HG03175 (cell line): ENCODE results near the gene CHST11.
"Not testable (repeated sequence)": the region's sequence is repeated elsewhere in the genome, so short reads cannot be mapped to it uniquely, and the experiment has no call there.

Source experiments
- ATAC-seq: cut with Tn5 transposase; IDR thresholded peaks from one replicate; pipeline ENCODE4 v1.9.1; 2021; ENCODE audit warnings: mild to moderate bottlenecking, moderate library complexity; ENCODE audit not compliant: unreplicated experiment

CHST11 gene

DNA sequence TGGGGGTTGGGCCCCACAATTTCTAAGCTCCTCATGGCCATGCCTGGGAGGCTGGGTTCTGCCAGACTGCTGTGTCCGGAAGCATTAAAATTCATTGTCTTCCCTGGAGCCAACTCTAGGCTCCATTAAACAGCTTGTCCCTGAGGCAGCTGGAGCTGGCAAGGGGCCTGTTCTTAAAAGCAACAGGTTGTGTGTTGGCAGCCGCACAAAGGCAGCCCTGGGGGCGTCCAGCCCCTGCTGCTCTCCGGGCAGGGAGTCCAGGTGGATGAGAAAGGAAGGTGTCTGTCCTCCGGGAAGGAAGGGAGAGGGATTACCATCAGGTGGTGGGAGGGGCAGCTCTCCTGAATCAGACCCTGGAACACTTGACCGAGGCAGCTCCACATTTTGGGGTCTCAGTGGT, 98.9 kb downstream of the CHST11 start:
- ATAC-seq: no peak

DNA sequence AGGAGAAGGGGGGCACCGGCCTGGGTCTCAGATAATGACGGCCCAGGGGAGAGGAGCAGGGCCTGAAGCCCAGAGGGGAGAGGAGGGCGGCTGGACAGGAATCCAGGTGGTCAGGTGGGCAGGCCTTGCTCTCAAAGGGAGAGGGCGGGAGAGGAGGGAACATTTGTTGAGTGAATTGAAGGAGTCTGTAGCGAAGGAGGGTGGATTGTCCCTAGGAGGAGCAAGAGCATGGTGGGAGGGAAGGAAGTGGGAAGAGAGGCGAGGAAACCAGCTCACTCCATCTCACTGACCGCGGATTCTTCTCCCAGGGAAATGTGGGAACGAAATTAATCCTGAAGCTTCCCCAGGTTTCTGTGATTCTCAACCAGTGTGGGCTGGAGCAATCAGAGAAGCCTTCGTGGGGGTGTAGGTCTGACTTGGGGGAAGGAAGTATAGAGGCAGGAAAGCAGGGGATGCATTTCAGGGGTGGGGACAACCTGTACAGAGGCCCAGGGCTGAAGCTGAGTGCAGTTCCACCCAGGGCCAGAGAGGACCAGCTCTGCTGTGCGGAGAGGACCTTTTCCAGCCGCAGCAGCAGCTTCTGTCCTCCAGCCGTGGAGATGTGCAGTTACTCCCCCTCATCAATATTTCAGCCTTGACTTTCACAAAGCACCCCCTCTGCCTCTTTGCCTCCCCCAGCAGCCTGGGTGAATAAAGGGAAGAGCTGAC, 100.9 kb downstream of the CHST11 start:
- ATAC-seq: no peak

- no peak for ATAC-seq
Observed at GRCh38 chr12:104560881-104561280, 104.1 kb downstream of the CHST11 start.

DNA sequence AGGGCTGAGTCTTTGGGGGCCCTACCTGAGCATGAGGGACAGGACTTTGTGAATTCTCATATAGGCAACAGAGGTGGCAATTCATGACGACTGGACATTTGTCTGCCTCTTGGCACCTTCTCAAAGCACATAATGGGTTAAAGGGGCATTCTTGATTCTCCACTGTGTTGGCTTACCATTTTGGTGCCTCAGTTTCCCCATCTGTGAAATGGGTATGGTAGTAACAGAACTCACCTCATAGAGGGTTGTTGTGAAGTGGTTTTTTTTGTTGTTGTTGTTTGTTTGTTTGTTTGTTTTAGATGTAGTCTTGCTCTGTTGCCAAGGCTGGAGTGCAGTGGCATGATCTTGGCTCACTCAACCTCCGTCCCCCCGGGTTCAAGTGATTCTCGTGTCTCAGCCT, 106.0 kb downstream of the CHST11 start:
- ATAC-seq: no peak

DNA sequence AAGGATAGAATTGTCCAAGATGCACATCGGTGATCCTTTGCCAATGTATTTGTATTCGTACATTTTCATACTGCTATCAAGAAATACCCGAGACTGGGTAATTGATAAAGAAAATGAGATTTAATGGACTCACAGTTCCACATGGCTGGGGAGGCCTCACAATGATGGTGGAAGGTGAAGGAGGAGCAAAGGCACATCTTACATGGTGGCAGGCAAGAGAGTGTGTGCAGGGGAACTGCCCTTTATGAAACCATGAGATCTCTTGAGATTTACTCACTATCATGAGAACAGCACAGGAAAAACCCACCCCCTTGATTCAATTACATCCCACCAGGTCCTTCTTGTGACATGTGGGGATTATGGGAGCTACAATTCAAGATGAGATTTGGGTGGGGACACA, 107.9 kb downstream of the CHST11 start:
- not testable (repeated sequence) for ATAC-seq

- no peak for ATAC-seq
Observed at GRCh38 chr12:104565606-104566243, 109.0 kb downstream of the CHST11 start.

GRCh38 chr12:104566244-104566993, 109.7 kb downstream of the CHST11 start:
- ATAC-seq: no peak

GRCh38 chr12:104567832-104568486, 111.2 kb downstream of the CHST11 start:
- ATAC-seq: no peak

DNA sequence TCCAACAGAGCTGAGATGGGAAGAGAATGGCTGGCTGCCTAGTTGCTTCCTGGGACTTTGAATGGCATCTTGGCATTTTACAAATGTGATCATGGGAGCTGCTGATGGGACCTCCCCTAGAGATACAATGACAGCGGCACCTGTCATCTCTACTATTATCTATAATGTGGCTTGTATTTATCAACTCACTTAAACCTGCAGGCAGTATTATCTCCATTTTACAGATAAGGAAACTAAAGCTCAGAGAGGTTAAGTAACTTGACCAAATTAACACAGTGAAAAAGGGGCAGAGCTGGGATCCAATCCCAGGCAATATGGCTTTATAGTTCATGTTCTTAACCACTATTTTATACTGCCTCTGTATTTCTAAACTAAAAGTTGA, 111.7 kb downstream of the CHST11 start:
- no peak for ATAC-seq

- no peak for ATAC-seq
Observed at GRCh38 chr12:104568935-104569334, 112.2 kb downstream of the CHST11 start.

DNA sequence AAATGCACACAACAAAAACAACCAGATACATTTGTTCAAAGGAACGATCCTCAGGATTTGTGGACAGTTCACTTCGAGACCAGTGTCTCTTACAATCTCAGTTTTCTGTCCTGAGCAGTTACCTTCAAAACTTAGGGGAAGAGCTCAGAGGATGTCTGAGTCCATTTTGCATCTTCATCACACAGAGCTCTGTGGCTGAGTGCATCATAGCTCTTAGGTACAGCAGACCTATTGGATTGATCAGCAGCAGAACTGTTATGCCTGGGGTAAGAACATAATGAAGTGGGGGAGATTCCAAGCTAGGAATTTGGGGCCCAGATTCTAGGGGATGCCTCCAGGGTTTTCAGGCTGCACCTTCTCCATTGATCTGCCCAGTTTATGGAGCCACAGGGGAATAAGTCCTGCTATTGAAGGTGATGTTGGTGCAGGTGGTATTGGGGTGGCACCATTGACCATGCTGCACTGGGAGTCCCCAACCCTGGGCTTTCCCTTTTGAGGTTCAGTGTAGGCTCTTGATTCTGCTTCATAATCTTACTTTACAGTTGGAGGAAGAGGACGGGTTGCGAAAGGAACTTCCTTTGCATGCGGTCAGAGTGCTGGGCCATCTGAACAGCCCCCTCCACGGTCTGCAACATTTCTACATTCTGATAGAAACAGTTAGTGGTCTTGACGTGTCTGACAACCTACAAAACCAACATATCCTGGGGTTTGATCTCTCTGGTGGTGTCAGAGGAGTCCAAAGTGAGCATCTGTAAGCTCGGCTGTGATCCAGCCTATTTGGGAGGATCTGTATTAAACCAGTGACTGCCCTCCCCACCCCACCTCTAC, 112.8 kb downstream of the CHST11 start:
- peak; percentile 80 for ATAC-seq

DNA sequence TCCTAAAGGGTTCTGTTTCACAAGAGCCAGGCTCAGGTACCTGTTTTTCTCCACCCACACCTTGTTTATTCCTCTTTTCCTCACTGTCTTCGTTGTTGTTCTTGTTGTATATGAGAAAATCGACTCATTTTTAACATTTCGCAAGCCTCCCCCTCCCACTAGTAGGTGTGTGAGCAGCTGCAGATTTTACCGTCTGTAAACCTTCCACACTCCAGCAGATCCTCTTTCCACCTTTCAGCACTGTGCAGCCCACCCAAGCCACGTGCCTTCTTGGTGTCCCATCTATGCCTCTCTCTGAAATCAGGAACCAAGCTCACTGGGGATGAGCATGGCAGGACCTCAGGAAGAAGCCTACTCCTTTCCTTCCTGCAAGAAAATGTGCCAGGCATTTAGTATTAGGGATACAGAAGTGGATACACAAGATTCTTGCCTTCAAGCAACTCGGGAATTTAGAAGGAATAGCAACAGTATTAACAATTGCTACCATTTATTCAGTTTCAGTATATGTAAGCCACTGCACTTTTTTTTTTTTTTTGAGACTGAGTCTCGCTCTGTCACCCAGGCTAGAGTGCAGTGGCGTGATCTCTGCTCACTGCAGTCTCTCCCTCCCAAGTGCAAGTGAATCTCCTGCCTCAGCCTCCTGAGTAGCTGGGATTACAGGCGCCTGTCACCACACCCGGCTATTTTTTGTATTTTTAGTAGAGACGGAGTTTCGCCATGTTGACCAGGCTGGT, 113.6 kb downstream of the CHST11 start:
- ATAC-seq: peak; percentile 28

- ATAC-seq: peak; percentile 50
Observed at GRCh38 chr12:104571328-104571727, 114.6 kb downstream of the CHST11 start.

DNA sequence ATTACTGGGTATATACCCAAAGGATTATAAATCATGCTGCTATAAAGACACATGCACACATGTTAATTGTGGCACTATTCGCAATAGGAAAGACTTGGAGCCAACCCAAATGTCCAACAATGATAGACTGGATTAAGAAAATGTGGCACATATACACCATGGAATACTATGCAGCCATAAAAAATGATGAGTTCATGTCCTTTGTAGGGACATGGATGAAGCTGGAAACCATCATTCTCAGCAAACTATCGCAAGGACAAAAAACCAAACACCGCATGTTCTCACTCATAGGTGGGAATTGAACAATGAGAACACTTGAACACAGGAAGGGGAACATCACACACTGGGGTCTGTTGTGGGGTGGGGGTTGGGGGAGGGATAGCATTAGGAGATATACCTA, 117.6 kb downstream of the CHST11 start:
- ATAC-seq: not testable (repeated sequence)

- not testable (repeated sequence) for ATAC-seq
Observed at GRCh38 chr12:104574758-104575157, 118.0 kb downstream of the CHST11 start.

- ATAC-seq: no peak
Observed at GRCh38 chr12:104575442-104576186, 118.9 kb downstream of the CHST11 start.

- ATAC-seq: no peak
Observed at GRCh38 chr12:104576187-104576778, 119.5 kb downstream of the CHST11 start.

DNA sequence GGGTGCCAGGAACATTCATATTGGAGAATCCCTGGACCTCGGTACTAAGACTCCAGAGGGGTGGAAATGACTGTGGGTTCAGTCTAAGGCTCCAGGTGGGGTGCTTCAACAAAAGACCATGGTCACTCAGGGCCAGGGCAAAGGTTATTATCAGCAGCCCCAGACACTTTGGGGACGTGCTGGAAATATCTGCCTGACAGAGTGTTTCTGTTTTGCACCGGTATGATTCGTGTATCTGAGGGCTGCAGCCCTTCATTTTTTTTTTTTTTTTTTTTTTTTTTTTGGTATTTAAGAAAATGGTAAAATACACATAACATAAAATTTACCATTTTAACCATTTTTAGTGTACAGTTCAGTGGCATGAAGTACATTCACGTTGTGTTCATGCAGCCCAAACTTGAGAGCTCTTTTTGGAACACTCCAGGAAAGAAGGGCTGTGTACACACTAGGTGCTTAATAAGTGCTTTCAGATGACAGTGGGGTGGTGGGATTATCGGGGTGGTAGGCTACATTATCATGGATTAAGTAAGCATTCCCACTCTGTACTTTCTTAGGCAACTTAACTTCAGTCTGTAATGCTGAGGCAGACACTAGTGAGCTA, 120.3 kb downstream of the CHST11 start:
- ATAC-seq: no peak
